ENCODE results near the gene AAK1.
A peak's percentile ranks its signal among the peaks of the same experiment; 100 is the strongest.
"Not testable (repeated sequence)": the region's sequence is repeated elsewhere in the genome, so short reads cannot be mapped to it uniquely, and the experiment has no call there.

Gene AAK1

DNA sequence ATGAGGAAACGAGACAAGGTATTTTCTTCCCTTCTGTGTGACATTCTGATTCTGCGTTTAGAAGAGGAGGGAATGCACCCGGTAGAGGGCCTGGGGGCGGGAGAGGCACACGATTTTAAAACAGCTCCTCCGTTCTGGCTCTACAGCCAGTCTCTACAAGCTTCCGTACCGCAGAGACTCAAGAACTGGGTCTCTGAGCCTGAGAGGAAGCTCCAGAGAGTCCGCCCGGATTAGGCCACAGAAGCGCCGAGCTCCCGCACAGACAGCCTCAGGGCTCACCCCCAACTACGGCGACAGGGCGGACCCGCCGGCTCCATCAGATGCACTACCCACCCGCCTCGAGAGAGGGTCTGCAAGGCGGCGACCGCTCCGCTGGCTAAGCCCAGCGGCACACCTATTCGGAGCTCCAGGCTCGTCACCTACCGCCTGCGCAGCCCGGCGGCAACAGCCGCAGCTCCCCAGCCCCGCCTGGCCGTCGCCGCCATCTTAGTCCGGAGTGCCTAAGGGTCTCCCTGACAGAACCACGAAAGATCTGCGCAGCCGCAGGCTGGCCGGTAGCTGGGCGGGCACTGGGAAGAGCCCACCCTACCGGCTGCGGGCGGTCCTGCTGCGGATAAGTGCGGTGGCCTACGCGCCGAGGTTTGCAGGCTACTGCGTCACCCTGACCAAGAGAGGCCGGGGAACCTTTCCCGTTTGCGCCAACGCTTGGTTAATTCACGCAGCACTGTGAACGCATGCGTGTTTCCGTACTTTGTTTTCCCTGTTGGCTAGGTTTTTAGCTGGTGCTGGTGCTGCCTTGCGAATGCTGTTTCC lies 206.4 kb downstream of the AAK1 start, which contains the start of gene NFU1:
Gene NFU1 (minus strand): TSS at position 498 of the 813 bp plus-strand sequence. CDS start 13 bp downstream, at position 485.
- DNase-seq: peak; percentile 91 to 92

DNA sequence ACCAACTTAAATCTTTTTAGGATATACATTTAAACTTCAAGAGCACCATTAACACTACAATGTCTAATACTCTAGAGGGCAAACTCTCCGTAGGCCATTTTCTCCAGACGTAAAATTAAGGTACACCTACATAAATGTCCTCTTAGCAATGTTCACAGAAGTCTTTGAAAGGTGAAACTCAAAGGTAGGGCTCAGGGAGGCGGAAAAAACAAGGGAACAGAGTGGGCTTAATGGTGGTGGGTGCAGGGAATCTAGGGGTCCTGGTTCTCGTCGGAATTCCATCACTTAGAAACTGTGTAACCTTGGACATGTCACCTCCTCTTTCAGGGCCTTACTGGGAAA lies 207.0 kb downstream of the AAK1 start:
- no peak for DNase-seq

DNA sequence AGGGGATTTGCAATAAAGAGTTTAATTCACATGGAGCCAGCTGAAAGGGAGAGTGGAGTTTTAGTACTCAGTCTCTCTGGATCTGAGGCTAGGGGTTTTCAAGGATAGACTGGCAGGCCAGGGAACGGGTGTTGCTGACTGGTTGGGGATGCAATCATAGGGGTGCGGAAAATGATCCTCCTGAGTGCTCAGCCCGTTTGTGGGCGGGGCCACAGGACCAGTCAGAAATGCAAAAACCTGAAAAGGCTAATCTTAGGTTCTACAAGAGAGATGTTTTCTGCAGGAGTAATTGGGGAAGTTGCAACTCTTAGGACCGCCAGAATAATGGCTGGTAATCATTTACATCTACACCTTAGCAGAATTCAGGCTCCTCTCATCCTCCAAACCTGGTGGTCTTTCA lies 208.8 kb downstream of the AAK1 start:
- no peak for DNase-seq

DNA sequence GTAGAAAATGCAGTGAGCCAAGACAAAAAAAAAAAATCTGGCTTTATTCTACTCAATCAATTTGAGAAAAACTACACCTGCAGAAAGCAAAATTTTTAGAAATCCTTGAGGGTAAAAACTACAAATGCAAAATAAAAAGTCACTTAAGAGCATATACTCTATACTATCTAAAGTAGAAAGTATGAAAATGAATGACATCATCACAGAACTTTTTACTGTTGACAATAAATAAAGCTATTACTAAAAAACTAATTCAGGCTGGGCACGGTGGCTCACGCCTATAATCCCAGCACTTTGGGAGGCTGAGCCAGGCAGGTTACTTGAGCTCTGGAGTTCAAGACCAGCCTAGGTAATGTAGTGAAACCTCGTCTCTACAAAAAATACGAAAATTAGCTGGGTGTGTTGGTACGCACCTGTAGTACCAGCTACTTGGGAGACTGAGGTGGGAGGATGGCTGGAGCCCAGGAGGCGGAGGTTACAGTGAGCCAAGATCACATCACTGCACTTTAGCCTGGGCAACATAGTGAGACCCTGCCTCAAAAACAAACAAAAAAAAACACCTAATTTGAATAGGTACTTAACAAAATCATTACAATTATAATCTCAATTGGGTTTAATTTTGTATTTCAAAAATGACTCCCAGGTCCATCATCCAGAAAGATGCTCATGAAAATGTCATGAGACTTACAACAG lies 213.9 kb downstream of the AAK1 start:
- DNase-seq: no peak

DNA sequence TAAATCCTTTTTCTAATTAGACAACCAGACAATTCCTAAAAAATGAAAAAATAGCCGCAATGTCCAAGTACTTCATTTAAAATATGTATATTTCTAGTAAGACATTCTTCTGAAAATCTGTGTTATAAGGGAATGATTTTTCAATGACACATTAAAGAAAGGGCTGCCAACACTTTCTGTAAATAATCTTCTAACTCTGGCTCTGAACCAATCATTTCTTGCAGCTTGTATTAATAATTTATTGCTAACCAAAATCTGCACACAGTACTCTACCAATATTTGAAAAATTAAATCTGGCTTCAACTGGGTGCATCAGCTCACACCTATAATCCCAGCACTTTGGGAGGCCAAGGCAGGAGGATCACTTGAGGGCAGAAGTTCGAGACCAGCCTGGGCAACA lies 214.6 kb downstream of the AAK1 start:
- no peak for DNase-seq

GRCh38 chr2:69424419-69424818 lies 219.1 kb downstream of the AAK1 start:
- DNase-seq: no peak

DNA sequence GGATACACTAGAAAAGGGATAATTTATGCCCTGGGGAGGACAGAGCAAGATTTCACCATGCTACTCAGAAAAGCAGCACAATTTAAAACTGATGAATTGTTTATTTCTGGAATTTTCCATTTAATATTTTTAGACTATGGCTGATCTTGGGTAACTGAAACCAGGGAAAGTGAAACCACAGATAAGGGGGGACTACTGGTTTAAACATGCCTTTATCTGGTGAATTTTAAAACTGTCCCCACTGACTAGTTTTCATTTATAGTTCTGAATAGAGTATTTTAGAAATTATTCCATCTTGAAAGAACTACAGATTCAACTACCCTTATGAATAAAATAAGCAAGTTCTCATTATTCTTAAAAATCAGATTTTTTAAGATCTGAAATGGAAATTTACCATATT lies 221.3 kb downstream of the AAK1 start:
- no peak for DNase-seq

DNA sequence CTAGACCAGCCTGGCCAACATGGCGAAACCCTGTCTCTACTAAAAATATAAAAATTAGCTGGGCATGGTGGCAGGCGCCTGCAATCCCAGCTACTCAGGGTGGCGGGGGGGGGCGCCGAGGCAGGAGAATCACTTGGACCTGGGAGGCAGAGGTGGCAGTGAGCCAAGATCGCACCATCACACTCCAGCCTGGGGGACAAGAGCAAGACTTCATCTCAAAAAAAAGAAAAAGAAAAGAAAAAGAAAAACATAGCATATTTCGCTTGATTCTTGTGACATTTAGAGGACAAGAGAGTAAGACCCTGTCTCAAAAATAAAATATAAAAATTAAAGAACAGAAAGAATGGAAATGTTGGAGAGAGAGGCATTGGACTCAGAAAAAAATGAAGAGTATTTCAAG lies 224.4 kb downstream of the AAK1 start:
- DNase-seq: not testable (repeated sequence)

GRCh38 chr2:69416147-69416546 lies 227.4 kb downstream of the AAK1 start:
- DNase-seq: no peak

All from CD4-positive, alpha-beta T cell treated with Interferon alpha-2 for 1 hour (primary cell).